Vagina (tissue), 2 donors: ENCODE data around the gene NAP1L1.

Source experiments
- CTCF ChIP-seq, 3 experiments: fragments of 450-650 bp in 2 of 3; fragments of 200-600 bp in 1 of 3; sonication (generic) in 1 of 3; IDR thresholded peaks; one replicate each; pipeline ENCODE4 v1.5.1; 2017 to 2019; ENCODE audit warnings: antibody characterized with exemption in 3 of 3, mild to moderate bottlenecking in 2 of 3, moderate library complexity in 2 of 3
- POLR2A ChIP-seq, 2 donors: fragments of 450-650 bp; IDR thresholded peaks; one replicate each; pipeline ENCODE4 v1.6.1; 2017; ENCODE audit warnings: antibody characterized with exemption in 2 of 2, mild to moderate bottlenecking in 2 of 2, moderate library complexity in 2 of 2
- POLR2AphosphoS5 ChIP-seq, 2 donors: sonication (generic); formaldehyde crosslinking; IDR thresholded peaks; one replicate each; pipeline ENCODE4 v1.9.0; 2017; ENCODE audit warnings: antibody characterized with exemption in 2 of 2, mild to moderate bottlenecking in 2 of 2, low read depth in 1 of 2; ENCODE audit not compliant: insufficient read depth in 1 of 2

DNA sequence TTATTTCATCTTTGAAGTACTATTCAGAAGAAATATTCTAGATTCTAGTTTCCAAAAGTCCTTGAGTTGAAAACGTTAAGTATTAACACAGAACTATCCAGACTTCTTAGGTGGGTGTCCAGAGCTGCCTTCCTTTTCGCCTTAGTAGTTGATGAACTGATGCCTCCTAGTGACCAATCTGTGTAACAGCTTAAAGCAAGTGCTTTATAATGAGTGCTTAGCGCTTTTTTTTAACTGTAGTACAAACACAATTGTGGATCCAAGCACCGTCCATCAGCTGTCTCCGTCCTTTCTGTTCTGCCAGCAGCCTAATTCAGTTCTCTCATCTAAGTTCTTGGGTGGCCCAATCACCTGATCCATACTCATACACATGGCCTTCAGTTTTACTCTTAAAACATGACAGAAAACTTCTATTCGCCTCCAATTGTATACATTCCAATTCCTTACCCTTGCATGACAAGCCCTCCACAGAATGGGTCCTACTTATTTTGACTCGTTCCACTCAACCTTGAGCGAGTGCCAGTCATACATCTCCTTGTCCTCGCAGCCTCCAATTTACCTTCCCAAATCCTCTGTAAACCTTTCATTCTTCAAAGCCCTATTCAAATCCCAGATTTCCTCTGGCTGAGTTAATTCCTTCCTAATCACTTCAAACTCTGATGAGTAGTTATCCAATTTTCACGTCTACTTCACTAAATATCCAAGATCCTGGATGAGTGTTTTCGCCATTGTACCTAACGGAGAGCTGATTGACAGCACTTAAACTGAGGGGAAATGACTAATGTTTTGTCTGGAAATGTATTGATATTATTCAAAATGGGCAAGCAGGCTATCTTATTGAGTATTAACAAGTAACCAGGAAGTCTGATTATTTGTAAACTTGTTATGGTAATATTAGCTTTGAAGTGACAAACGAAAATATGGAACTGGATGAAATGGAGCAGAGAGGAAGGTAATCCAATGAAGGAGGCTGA, 47.1 kb downstream of the NAP1L1 start:
- TF ChIP-seq CTCF (IDR thresholded peaks at IDR 0.05): peak; percentile 63 to 82 (median 74)
- TF ChIP-seq POLR2A (IDR thresholded peaks at IDR 0.05): no peak
- TF ChIP-seq POLR2AphosphoS5 (IDR thresholded peaks at IDR 0.05; ENCODE audit: insufficient read depth in 1 of 2, low read depth in 1 of 2): peak in 1 of 2 donors; percentile 19
